Measurements from ENCODE around the gene KRT31. TPM values are rescaled to one million over a fixed set of nuclear protein-coding genes. Genes with fewer than 3 reads are reported as not detected.
A peak's percentile ranks its signal among the peaks of the same experiment; 100 is the strongest.
"Not testable (repeated sequence)": the region's sequence is repeated elsewhere in the genome, so short reads cannot be mapped to it uniquely, and the experiment has no call there.

Gene KRT31
- total and polyA plus RNA-seq, 3 experiments from 2014 or later = not detected

DNA sequence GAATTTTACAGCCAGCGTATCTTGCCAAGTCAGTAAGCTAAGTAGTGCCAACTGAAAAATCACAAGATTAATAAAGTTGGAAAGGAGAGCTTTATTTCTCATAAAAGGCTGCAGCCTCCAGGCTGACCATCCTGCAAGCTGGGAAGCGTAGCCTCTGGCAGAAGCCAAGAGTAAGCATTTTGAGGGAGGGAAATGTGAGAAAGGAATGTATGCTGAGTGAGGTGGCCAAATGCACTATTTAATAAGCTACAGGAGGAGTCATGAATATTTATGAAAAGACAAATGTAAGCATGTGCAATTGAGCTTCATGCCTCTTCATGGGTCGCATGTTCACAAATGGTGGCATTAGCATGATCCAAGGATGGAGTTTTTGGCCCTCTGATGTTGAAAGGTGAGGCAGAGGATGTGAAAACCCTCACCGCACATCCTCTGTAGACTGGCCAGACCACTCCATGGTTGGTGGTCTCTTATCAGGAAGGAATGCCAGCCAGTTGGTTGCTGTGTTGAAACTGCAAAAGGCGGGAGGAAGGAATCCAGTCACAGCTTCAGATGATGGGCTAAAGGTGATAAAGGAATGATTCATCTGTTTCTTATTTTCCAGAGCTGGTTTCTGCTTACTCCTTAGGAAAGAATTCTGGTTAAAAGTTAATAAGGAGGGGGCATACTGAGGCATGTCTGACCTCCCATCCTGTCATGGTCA is 37.0 kb downstream of the KRT31 start:
- H3K9me3 Mint-ChIP-seq = peaks cover 0 to 4% (median 0%) of the 10 kb centered on the region in 5 donors
- Histone ChIP-seq H3K27me3 (ENCODE audit: insufficient read depth, low read length, poor library complexity, severe bottlenecking) (no peaks in the 10 kb centered on the region), H3K27ac (ENCODE audit: low read depth, low read length) (no peak overlapping the region), H3K9me3 (ENCODE audit: low read length) (no peaks in the 10 kb centered on the region), H3K4me3 (ENCODE audit: low read length) (no peak overlapping the region), H3K36me3 (ENCODE audit: insufficient read depth, low read length) (no peaks in the 10 kb centered on the region), H3K4me1 (ENCODE audit: insufficient read depth, low read length) (no peaks in the 10 kb centered on the region)
- H3K27ac Mint-ChIP-seq = no peak overlapping the region
- CTCF ChIA-PET = no interaction called here
- H3K27me3 Mint-ChIP-seq = peaks cover 5 to 10% of the 10 kb centered on the region in 2 donors
- H3K4me1 Mint-ChIP-seq = peaks cover 2 to 8% (median 4%) of the 10 kb centered on the region in 3 donors
- DNase-seq = no peak
- H3K4me3 Mint-ChIP-seq = no peak overlapping the region
- POLR2A ChIA-PET = no interaction called here
- H3K36me3 Mint-ChIP-seq = peaks cover 0 to 16% (median 0%) of the 10 kb centered on the region in 3 donors

DNA sequence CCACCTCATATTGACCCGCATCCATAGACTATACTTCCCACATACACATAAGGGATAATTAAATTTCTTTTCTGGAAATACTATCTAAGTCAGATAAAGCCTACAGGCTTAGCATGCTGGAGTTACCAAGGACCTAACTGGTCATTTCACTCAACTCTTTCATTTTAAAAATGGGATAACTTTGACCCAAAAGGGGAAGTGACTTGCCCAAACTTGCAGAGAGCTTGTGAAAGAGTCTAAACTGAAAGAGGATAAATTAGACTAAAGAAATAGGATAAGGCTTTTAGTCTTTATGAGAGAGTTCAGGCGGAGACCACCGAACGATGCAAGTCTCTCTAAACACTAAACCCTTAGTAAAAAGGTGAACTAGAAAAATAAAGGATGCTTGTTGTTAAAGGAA is 42.9 kb downstream of the KRT31 start:
- Histone ChIP-seq H3K36me3 (ENCODE audit: insufficient read depth, low read length) (no peaks in the 10 kb centered on the region), H3K4me1 (ENCODE audit: insufficient read depth, low read length) (peaks cover 14% of the 10 kb centered on the region), H3K9me3 (ENCODE audit: low read length) (no peaks in the 10 kb centered on the region), H3K27me3 (ENCODE audit: insufficient read depth, low read length, poor library complexity, severe bottlenecking) (no peaks in the 10 kb centered on the region), H3K4me3 (ENCODE audit: low read length) (no peak overlapping the region), H3K27ac (ENCODE audit: low read depth, low read length) (no peak overlapping the region)
- Mint-ChIP-seq H3K4me1 (peaks cover 13 to 14% (median 13%) of the 10 kb centered on the region in 3 donors), H3K4me3 (no peak overlapping the region), H3K36me3 (peaks cover 0 to 20% (median 2%) of the 10 kb centered on the region in 3 donors), H3K9me3 (peaks cover 0 to 4% (median 0%) of the 10 kb centered on the region in 5 donors), H3K27me3 (peaks cover 10 to 23% of the 10 kb centered on the region in 2 donors), H3K27ac (no peak overlapping the region)
- CTCF ChIA-PET = no interaction called here
- no peak for DNase-seq
- POLR2A ChIA-PET = no interaction called here

DNA sequence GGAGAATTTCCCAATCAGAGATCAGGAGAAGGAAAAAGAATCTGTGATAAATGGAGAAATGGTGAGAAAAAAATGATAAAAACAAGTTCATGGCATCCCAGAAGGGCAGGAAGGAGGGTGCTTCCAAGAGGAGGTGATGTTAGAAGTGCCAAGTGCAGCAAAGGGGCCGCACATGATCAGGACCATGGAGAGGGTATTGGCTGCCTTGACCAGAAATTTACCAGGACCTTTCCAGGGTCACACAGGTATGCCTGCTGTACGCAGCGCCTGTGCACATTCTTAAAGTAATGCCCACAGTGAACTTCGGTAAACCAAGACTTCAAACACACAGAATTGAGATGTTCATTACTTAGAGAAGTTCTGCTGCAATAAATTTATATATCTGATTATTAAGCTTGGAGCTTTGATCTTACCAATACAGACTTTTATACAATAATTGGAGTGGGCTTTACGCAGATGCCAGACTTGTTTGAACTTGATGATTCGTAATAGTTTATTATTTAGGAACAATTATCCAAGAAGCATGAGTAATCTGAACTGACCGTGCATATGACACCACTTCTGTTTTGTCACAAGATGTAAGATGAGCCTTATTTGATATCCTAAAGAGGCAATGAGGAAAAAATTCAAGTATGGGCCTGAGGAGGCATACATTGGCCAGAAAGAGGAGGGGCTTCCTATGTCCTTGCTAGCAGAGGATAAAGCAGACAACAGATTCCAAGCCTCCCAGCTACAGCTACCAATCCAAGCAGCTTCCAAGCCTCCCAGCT is 44.6 kb downstream of the KRT31 start:
- Histone ChIP-seq H3K27ac (ENCODE audit: low read depth, low read length) (no peak overlapping the region), H3K27me3 (ENCODE audit: insufficient read depth, low read length, poor library complexity, severe bottlenecking) (no peaks in the 10 kb centered on the region), H3K36me3 (ENCODE audit: insufficient read depth, low read length) (no peaks in the 10 kb centered on the region), H3K4me3 (ENCODE audit: low read length) (no peak overlapping the region), H3K9me3 (ENCODE audit: low read length) (no peaks in the 10 kb centered on the region), H3K4me1 (ENCODE audit: insufficient read depth, low read length) (peaks cover 14% of the 10 kb centered on the region)
- no peak for DNase-seq
- ChIA-PET CTCF (interaction anchor here (1.5 kb wide), 1 partner anchor 44 kb away, joined by 3 read pairs; no protein-coding TSS in a partner anchor), POLR2A (no interaction called here)
- Mint-ChIP-seq H3K27me3 (peaks cover 10 to 23% of the 10 kb centered on the region in 2 donors), H3K4me3 (no peak overlapping the region), H3K4me1 (peaks cover 14 to 16% (median 14%) of the 10 kb centered on the region in 3 donors), H3K36me3 (peaks cover 0 to 20% (median 2%) of the 10 kb centered on the region in 3 donors), H3K27ac (peak overlapping the region in 1 of 8 donors; percentile 30), H3K9me3 (peaks cover 0 to 4% (median 0%) of the 10 kb centered on the region in 5 donors)

DNA sequence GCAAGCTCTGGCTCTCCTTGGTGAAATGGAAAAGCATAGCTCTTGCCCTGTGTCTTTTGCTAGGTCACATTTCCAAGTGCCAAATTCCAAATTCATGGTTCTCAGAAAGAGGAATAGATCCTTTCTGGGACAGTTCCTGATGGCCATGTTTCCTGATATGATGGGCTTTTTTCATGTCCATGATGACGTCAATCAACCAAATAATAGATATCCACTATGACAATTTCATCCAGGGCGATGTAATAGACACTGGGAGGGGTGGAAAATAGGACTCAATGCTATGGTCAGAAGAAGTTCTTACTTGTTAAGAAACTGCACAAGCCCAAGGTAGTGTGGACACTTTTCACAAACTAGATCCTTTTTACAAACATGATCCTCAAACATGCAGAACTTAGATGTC is 46.2 kb downstream of the KRT31 start:
- peaks cover 9 to 19% of the 10 kb centered on the region in 2 donors for H3K27me3 Mint-ChIP-seq
- H3K27ac Mint-ChIP-seq = no peak overlapping the region
- H3K9me3 Mint-ChIP-seq = peaks cover 0 to under 1% (median 0%) of the 10 kb centered on the region in 5 donors
- CTCF ChIA-PET = interaction anchor here (1.5 to 1.7 kb wide), 2 partner anchors 11 to 43 kb away, joined by 3 to 4 read pairs; no protein-coding TSS in a partner anchor
- H3K4me3 Mint-ChIP-seq = no peak overlapping the region
- H3K36me3 Mint-ChIP-seq = peaks cover 0 to 13% (median 2%) of the 10 kb centered on the region in 3 donors
- Histone ChIP-seq H3K4me1 (ENCODE audit: insufficient read depth, low read length) (peaks cover 14% of the 10 kb centered on the region), H3K4me3 (ENCODE audit: low read length) (no peak overlapping the region), H3K27me3 (ENCODE audit: insufficient read depth, low read length, poor library complexity, severe bottlenecking) (no peaks in the 10 kb centered on the region), H3K36me3 (ENCODE audit: insufficient read depth, low read length) (no peaks in the 10 kb centered on the region), H3K9me3 (ENCODE audit: low read length) (no peaks in the 10 kb centered on the region), H3K27ac (ENCODE audit: low read depth, low read length) (no peak overlapping the region)
- POLR2A ChIA-PET = no interaction called here
- peaks cover 14 to 18% (median 15%) of the 10 kb centered on the region in 3 donors for H3K4me1 Mint-ChIP-seq
- no peak for DNase-seq

DNA sequence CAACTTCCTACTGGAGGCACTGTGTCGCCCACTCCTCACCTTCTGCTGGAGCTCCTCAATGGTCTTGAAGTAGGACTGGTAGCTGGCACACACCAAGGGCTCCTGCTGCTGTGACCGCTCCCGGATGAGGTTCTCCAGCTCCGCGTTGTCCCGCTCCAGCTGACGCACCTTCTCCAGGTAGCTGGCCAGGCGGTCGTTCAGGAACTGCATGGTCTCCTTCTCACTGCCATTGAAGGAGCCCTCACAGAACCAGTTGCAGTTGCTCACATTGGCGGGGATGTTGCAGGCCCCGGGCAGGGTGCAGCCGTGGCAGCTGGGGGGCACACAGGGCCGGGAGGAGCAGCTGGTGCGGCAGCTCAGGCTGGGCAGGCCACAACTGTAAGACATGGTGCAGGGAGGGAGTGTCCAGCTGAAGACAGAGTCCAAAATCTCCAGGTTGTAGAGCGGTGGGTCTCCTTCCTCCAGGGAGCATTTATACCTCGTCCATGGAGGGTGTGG is 47.0 kb downstream of the KRT31 start, which contains the start of gene KRT33A:
Gene KRT33A, minus strand, starts transcription at position 448 of the 498 bp plus-strand sequence. Its CDS starts 61 bp downstream, at position 387.
- H3K36me3 Mint-ChIP-seq; H3K4me3 ChIP-seq (ENCODE audit: low read length); H3K27ac ChIP-seq (ENCODE audit: low read depth, low read length); H3K4me3 Mint-ChIP-seq; H3K36me3 ChIP-seq (ENCODE audit: insufficient read depth, low read length); POLR2A ChIA-PET; H3K9me3 ChIP-seq (ENCODE audit: low read length); H3K9me3 Mint-ChIP-seq; DNase-seq; H3K27me3 ChIP-seq (ENCODE audit: insufficient read depth, low read length, poor library complexity, severe bottlenecking): not testable (repeated sequence)
- Mint-ChIP-seq H3K27me3 (peaks cover 6 to 17% of the 10 kb centered on the region in 2 donors), H3K4me1 (peaks cover 14 to 22% (median 15%) of the 10 kb centered on the region in 3 donors), H3K27ac (peak within 1 kb of the TSS in 1 of 8 donors; percentile 48)
- CTCF ChIA-PET = interaction anchor here (1.6 to 1.7 kb wide), 2 partner anchors 11 to 313 kb away, joined by 3 to 4 read pairs; no protein-coding TSS in a partner anchor
- H3K4me1 ChIP-seq (ENCODE audit: insufficient read depth, low read length) = peaks cover 14% of the 10 kb centered on the region

DNA sequence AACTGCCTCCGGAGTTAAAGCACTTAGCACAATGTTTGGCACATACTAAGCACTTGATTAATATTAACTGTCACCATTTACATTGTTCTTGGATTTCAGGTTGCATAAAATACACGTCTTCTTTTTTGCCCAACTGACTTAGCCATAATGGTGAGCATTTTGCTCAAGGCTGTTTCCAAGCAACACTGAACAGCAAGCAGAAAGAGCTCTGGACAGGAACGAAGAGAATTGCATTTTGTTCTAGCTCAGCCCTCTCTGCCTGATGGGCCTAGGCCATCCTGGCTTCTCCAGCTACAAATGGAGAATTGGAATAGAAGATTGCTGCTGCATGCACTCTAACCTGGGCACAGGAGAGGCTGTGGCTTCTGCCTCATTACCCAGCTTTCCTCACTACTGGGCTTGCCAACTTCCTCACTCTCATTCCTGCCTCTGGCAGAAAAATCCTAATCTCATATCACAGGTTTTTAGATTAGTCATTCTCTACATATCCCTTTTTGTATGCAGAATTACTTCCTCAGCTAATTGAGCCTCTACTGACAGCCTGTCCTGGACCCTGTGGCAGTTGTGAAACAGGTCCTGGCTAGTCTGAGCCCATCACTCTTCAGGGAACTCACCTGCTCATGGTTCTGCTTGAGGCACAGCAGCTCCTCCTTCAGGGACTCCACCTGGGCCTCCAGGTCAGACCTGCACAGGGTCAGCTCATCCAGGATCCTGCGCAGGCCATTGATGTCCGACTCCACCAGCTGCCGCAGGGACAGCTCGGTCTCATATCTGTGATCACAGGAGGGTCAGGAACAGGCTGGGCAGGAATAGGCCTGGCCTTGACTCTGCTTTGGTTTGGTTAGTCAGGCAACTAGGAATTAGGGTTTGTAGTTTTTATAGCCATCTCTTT is 49.3 kb downstream of the KRT31 start:
- no peak overlapping the region for H3K4me3 Mint-ChIP-seq
- H3K4me1 ChIP-seq (ENCODE audit: insufficient read depth, low read length) = peaks cover 14% of the 10 kb centered on the region
- H3K36me3 ChIP-seq (ENCODE audit: insufficient read depth, low read length) = no peaks in the 10 kb centered on the region
- no peak overlapping the region for H3K4me3 ChIP-seq (ENCODE audit: low read length)
- CTCF ChIA-PET = interaction anchor here (0.7 to 1.5 kb wide), 8 partner anchors 8 to 314 kb away, joined by 3 to 5 read pairs (median 4); no protein-coding TSS in a partner anchor
- no peak overlapping the region for H3K27ac ChIP-seq (ENCODE audit: low read depth, low read length)
- H3K27me3 ChIP-seq (ENCODE audit: insufficient read depth, low read length, poor library complexity, severe bottlenecking) = no peaks in the 10 kb centered on the region
- POLR2A ChIA-PET = no interaction called here
- peaks cover 4 to 7% (median 5%) of the 10 kb centered on the region in 5 donors for H3K9me3 Mint-ChIP-seq
- H3K36me3 Mint-ChIP-seq = peaks cover 2 to 16% (median 3%) of the 10 kb centered on the region in 3 donors
- H3K4me1 Mint-ChIP-seq = peaks cover 20 to 34% (median 22%) of the 10 kb centered on the region in 3 donors
- DNase-seq = no peak
- peak overlapping the region in 2 of 8 donors; percentile 24 to 35 for H3K27ac Mint-ChIP-seq
- H3K9me3 ChIP-seq (ENCODE audit: low read length) = no peaks in the 10 kb centered on the region
- peaks cover 6 to 7% of the 10 kb centered on the region in 2 donors for H3K27me3 Mint-ChIP-seq

DNA sequence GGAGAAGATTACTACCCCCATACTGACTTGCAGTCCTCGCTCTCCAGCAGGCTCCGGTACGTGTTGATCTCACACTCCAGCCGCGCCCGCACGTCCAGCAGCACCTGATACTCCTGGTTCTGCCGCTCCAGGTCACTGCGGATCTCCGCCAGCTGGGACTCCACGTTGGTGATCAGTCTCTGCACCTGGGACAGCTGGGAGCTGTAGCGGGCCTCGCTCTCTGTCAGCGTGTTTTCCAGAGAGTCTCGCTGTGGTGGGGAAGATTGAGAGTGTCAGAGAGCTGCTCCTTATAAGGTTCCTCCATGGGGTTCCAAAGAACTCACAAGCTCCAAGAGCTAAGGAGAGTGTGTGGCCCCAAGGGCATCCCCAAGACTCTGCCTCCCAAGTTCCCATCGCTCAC is 51.0 kb downstream of the KRT31 start:
- ChIA-PET CTCF (interaction anchor here (0.7 kb wide), 1 partner anchor 24 kb away, joined by 3 read pairs; no protein-coding TSS in a partner anchor), POLR2A (interaction anchor here (0.6 kb wide), 1 partner anchor 156 kb away, joined by 3 read pairs; no protein-coding TSS in a partner anchor)
- not testable (repeated sequence) for H3K36me3 ChIP-seq (ENCODE audit: insufficient read depth, low read length); H3K27me3 Mint-ChIP-seq; H3K27ac ChIP-seq (ENCODE audit: low read depth, low read length); H3K9me3 ChIP-seq (ENCODE audit: low read length); DNase-seq; H3K27me3 ChIP-seq (ENCODE audit: insufficient read depth, low read length, poor library complexity, severe bottlenecking); H3K27ac Mint-ChIP-seq; H3K4me3 ChIP-seq (ENCODE audit: low read length)
- Mint-ChIP-seq H3K4me3 (peak overlapping the region in 1 of 7 donors; percentile 13), H3K9me3 (peaks cover 10 to 24% (median 16%) of the 10 kb centered on the region in 5 donors), H3K4me1 (peaks cover 25 to 40% (median 27%) of the 10 kb centered on the region in 3 donors), H3K36me3 (peaks cover 3 to 24% (median 5%) of the 10 kb centered on the region in 3 donors)
- H3K4me1 ChIP-seq (ENCODE audit: insufficient read depth, low read length) = peaks cover 20% of the 10 kb centered on the region
